CD4-positive, alpha-beta T cell treated with Interleukin-4 for 1 hour (primary cell): Measurements from ENCODE around the gene ZNF33A.
A peak's percentile ranks its signal among the peaks of the same experiment; 100 is the strongest.
"Not testable (repeated sequence)": the region's sequence is repeated elsewhere in the genome, so short reads cannot be mapped to it uniquely, and the experiment has no call there.

ENCODE experiments used
- DNase-seq, 2 donors: peaks; one replicate each; pipeline ENCODE4 v3.0.0-alpha.2; 2020 to 2022

Gene ZNF33A

GRCh38 chr10:38010119-38010903 lies at the start of gene ZNF33A:
Gene ZNF33A (plus strand): TSS chr10:38010675. CDS start chr10:38012342, 1,667 bp downstream.
- DNase-seq, result peak; percentile 93 to 94

- DNase-seq, result no peak
Observed at GRCh38 chr10:37965006-37965405, 45.5 kb upstream of the ZNF33A start.

GRCh38 chr10:37972396-37972795 lies 38.1 kb upstream of the ZNF33A start:
- DNase-seq, result no peak

- DNase-seq, result peak in 1 of 2 donors; percentile 37
Observed at GRCh38 chr10:37975401-37975991, 35.0 kb upstream of the ZNF33A start.

GRCh38 chr10:37976091-37976879 lies 34.2 kb upstream of the ZNF33A start, which contains the start of gene ZNF25:
Gene ZNF25 (minus strand): TSS chr10:37976647. CDS start chr10:37971722, 4,925 bp downstream.
- peak; percentile 99 for DNase-seq

- no peak for DNase-seq
Observed at GRCh38 chr10:37976880-37977203, 33.6 kb upstream of the ZNF33A start.

- no peak for DNase-seq
Observed at GRCh38 chr10:37991655-37992054, 18.8 kb upstream of the ZNF33A start.

- no peak for DNase-seq
Observed at GRCh38 chr10:37992083-37992482, 18.4 kb upstream of the ZNF33A start.

- DNase-seq, result not testable (repeated sequence)
Observed at GRCh38 chr10:37998920-37999319, 11.6 kb upstream of the ZNF33A start.

- not testable (repeated sequence) for DNase-seq
Observed at GRCh38 chr10:38000474-38000873, 10.0 kb upstream of the ZNF33A start.

- no peak for DNase-seq
Observed at GRCh38 chr10:38003026-38003425, 7.4 kb upstream of the ZNF33A start.

- DNase-seq, result no peak
Observed at GRCh38 chr10:38003588-38003987, 6.9 kb upstream of the ZNF33A start.

GRCh38 chr10:38007551-38007950 lies 2.9 kb upstream of the ZNF33A start:
- no peak for DNase-seq

GRCh38 chr10:38007991-38008390 lies 2.5 kb upstream of the ZNF33A start:
- DNase-seq, result no peak

- DNase-seq, result no peak
Observed at GRCh38 chr10:38016354-38016753, 5.9 kb downstream of the ZNF33A start.

- not testable (repeated sequence) for DNase-seq
Observed at GRCh38 chr10:38019124-38019523, 8.6 kb downstream of the ZNF33A start.

GRCh38 chr10:38025283-38025682 lies 14.8 kb downstream of the ZNF33A start:
- peak in 1 of 2 donors; percentile 20 for DNase-seq

- DNase-seq, result no peak
Observed at GRCh38 chr10:38027986-38028385, 17.5 kb downstream of the ZNF33A start.

- no peak for DNase-seq
Observed at GRCh38 chr10:38032886-38033285, 22.4 kb downstream of the ZNF33A start.

- peak in 1 of 2 donors; percentile 58 for DNase-seq
Observed at GRCh38 chr10:38038107-38038931, 27.8 kb downstream of the ZNF33A start.

GRCh38 chr10:38038932-38039245 lies 28.4 kb downstream of the ZNF33A start:
- no peak for DNase-seq

GRCh38 chr10:38043516-38043915 lies 33.0 kb downstream of the ZNF33A start:
- peak in 1 of 2 donors; percentile 24 for DNase-seq

GRCh38 chr10:38045129-38045528 lies 34.7 kb downstream of the ZNF33A start:
- no peak for DNase-seq
